AG08395 (cell line): Measurements from ENCODE around the gene IFT43.
"Not testable (repeated sequence)": the region's sequence is repeated elsewhere in the genome, so short reads cannot be mapped to it uniquely, and the experiment has no call there.

ENCODE experiments used
- DNase-seq: peaks from one replicate; pipeline ENCODE4 v3.0.0; 2012; ENCODE audit warnings: mixed read lengths, low spot score

The IFT43 gene

GRCh38 chr14:75980856-75981255, 4.7 kb upstream of the IFT43 start:
- DNase-seq: no peak

DNA sequence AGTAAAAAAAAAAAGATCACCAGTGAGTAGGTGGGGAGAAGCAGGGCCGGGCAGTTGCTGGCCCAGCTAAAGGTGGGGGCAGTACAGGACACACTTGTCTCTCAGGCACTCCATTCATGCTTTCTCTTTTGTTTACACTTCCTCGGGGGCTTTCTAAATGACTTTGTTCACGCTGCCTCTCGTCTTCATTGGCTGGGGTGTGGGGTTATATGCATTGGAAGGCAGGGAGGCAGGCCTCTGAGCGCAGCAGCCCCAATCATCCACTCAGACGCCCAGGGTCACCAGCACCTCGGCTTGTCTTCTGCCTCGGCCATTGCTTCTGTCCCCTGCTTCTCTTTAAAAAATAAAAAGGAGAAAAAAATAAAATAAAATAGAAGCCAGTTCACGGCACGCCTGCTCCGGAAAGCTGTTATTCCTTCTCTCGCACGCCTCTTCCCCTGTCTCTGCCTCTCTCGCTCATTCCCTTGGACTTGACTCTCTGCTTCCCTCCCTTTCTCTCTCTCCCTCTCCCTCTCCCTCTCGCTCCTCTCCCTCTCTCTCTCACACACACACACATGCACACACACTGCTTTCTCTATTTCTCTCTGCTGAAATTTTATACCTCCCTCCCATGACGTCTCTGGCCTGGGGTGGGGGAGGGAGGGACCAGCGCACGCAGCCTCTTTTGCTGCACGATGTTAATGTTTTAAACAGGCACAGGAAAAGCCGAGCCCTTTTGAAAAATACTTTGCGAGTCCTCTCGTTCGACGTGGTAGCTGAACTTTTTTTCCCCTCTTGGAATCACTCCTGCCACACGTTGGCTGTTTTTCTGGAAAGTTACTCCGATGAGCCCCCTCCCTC, 3.9 kb upstream of the IFT43 start, which contains the start of gene TGFB3:
Gene TGFB3 (minus strand): TSS at position 570 of the 840 bp plus-strand sequence. CDS start 1,102 bp downstream, outside the sequence.
- DNase-seq: peak; percentile 80

DNA sequence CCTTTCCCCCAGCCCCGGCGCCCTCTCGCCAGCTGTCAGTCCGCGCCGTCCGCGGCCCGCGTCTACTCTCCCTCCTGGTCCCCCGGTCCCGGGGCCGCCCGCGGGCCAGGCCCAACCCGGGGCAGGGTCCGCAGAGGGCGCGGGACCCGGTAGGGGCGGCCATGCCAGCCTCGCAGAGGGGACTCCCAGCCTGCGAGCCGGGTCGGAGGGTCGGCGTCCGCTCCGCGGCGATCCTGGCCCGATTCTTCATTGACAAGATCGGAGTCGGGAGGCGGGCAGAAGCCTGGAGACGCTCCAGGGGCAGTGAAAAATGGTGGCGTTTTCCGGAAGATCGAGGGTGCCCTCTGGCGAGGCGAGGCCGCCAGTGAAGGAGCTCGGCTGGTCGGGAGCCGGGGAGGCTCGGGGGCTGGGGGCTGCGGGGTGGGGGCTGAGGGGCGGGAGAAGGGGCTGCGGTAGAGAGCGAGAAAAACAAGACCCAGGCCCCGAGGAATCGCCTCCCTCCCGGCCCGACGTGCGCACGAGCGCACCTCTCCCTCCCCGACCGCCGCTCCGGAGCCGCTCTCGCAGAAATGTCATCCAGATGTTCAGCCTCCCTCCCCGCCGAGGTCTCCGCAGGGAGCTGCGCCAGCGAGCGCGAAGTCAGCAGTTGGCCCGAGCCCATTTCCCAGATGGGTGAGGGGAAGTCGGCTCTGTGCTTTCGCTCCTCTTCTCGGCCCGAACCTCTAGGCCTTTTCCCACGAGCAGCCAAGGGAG, 3.1 kb upstream of the IFT43 start:
- peak; percentile 73 for DNase-seq

DNA sequence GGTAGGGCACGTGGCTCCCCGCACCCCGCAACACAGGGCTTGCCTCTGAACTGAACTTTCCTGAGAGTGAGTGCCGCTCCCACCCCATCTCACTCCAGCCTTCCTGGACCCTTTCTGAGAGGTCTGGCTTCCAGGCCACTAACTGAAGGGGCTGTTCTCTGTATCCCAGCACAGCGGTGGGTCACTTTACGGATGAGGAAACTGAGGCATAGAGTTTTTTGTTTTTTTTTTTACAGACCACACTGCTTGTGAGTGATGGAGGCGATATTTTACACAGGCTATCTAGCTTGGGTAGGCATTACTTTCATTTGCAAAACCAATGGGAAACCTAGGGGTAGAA, 2.6 kb upstream of the IFT43 start:
- no peak for DNase-seq

DNA sequence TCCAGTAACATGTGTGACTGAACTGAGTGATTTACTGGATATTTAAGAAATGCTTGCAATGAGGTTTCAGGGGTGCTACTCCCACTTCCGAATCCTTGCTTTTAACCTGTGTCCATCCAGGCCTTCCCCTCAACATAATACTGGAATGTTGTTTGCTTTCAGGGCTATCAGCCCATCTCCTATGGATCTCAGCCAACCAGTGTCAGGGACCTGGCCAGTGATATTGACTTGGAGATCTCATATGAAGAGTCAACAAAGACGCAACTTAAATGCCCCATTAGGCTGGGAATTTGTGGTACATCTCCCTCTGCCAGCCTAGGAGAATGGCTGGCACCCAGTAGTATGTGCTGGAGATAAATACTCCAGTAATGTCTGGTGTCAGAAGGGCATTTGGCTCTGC, 889 bp upstream of the IFT43 start:
- no peak for DNase-seq

GRCh38 chr14:75986439-75986765, 839 bp downstream of the IFT43 start:
- DNase-seq: no peak

GRCh38 chr14:75987201-75987970, 1.8 kb downstream of the IFT43 start:
- DNase-seq: no peak

GRCh38 chr14:75989134-75989533, 3.6 kb downstream of the IFT43 start:
- peak; percentile 38 for DNase-seq

- DNase-seq: no peak
Observed at GRCh38 chr14:75990297-75990696, 4.7 kb downstream of the IFT43 start.

DNA sequence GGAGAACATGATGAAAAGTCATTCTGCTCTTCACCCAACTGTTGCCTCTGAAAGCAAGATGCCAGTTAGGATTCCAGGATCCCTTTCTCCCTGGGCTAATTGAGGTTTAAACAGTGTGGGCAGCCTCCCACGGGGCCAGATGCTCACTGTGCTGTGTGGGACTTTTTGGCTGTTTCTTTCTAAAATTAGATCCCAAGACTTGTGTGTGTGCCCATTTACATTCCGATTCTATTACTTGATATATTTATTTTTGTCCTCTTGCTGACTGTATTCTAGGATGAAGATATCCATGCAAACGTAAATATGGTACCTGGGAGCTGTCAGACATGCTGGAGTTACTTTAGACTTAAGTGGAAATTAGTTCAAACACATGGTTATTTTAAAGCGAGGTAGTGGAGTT, 6.2 kb downstream of the IFT43 start:
- DNase-seq: peak; percentile 35

GRCh38 chr14:75993567-75994041, 8.0 kb downstream of the IFT43 start:
- DNase-seq: no peak

- peak; percentile 84 for DNase-seq
Observed at GRCh38 chr14:75995372-75996041, 9.9 kb downstream of the IFT43 start.

DNA sequence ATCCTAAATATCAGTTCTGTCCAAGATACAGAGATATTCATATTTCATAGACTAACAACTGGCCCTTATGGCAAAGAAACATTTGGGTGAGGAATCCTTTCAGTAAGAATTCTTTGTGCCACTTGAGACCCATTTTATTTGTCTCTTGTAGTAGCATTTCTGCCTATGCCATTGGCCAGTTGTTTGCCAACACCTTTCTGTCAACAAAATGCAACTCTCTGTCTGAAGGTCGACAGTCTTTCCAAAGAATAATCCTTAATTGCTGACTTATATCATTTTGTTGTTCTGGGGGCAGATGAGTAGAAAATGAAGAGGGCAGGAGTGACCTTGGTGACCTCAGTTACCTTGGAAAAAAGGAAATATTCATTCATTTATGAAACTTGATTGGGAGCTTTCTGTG, 10.9 kb downstream of the IFT43 start:
- DNase-seq: no peak

- DNase-seq: no peak
Observed at GRCh38 chr14:75999511-76000190, 14.1 kb downstream of the IFT43 start.

DNA sequence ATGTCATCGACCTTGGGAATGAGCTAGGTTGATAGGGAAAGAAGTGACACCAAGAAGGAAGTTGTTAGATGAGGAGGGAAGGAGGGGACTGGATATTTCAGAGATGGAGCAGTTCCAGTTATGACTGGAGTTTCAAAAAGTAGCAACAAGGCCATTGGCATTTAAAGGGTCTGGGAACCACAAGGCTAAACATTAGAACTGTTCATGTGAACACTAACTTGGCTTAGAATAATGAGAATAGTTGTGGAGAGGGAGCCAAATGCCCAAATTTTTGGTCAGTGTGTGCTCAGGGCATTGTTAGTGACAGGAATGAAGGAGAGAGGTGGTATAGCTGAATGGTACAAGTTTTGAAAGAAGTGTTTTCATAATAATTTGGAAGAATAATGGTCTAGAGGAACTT, 16.8 kb downstream of the IFT43 start:
- DNase-seq: no peak

- DNase-seq: no peak
Observed at GRCh38 chr14:76006253-76006652, 20.7 kb downstream of the IFT43 start.

- DNase-seq: no peak
Observed at GRCh38 chr14:76007379-76007778, 21.8 kb downstream of the IFT43 start.

DNA sequence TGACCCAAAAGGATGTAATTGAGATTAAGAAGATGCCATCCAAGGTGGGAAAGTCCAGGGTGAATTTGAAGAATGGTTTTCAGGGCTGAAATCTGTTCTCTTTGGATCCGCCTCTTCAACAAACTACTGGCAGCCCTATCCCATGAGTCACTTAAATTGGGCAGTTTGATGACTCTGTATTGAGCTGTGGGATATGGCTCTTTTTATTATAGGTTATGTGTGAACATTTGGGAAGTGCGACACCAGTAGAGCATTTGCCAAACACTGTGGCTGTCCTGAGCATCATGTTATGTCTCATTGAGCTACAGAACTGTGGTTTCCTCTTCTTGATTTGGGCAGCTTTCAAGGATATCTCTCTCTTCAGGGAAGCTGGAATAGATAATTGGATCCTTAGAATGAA, 22.3 kb downstream of the IFT43 start:
- peak; percentile 36 for DNase-seq

DNA sequence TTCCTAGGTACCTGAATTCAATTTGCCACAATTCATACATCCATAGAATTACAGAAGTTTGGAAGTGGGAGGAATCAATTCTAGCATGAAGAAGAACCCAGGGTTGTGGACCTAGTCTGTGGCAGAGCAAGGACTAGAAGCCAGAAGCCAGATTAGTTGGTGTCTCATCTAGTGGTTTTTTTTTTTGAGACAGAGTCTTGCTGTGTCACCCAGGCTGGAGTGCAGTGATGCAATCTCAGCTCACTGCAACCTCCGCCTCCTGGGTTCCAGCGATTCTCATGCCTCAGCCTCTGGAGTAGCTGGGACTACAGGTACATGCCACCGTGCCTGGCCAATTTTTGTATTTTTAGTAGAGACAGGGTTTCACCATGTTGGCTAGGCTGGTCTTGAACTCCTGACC, 24.1 kb downstream of the IFT43 start:
- DNase-seq: not testable (repeated sequence)

DNA sequence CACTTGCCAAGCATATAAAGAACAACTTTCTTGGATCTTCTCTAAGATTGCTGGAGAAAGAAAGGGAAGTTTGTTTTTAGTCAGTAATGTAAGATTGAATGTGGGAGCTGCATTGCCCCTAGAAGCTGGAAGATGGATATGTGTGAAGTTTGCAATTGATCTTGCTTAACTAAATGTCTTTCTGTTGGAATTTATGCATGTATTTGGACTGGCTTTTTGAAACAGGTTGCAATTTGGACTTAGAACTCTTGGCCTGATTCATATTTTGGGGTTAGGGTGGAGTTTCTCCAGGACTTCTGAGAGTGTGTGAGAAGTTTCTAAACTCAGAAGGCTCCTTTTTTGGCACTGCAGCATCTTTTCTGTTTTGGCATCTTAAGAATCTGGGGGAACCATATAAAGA, 26.4 kb downstream of the IFT43 start:
- no peak for DNase-seq

- DNase-seq: no peak
Observed at GRCh38 chr14:76012354-76012753, 26.8 kb downstream of the IFT43 start.
